ENCODE data around the gene HERC6.

Gene HERC6

GRCh38 chr4:88411491-88412096 lies 32.9 kb downstream of the HERC6 start:
- Histone ChIP-seq H3K4me1 (ENCODE audit: control insufficient read depth, insufficient read depth, low read length) (no peaks in the 10 kb centered on the region), H3K27ac (ENCODE audit: extremely low read depth, low read depth, low read length) (no peak overlapping the region), H3K36me3 (ENCODE audit: control insufficient read depth in 2 of 2, insufficient read depth in 1 of 2, low read length in 2 of 2) (peaks cover 0 to 5% of the 10 kb centered on the region in 2 experiments; a peak in 1 of 3 replicates), H3K4me3 (ENCODE audit: low read depth, low read length) (no peak overlapping the region), H3K9me3 (ENCODE audit: control insufficient read depth, insufficient read depth, low read depth, low read length) (no peaks in the 10 kb centered on the region)
- no peak for TF ChIP-seq ATF2 (tag by site-specific recombination; IDR thresholded peaks at IDR 0.05; ENCODE audit: low read depth)
- TF ChIP-seq ZNF426 (tag by site-specific recombination; IDR thresholded peaks at IDR 0.05): no peak
- ChIA-PET POLR2A (no interaction called here), CTCF (interaction anchor here (1.7 kb wide), 1 partner anchor 104 kb away, joined by 3 read pairs; no protein-coding TSS in a partner anchor)

- ChIA-PET CTCF (no interaction called here), POLR2A (no interaction called here)
- no peak overlapping the region for H3K27ac ChIP-seq (ENCODE audit: extremely low read depth, low read depth, low read length)
- H3K4me3 ChIP-seq (ENCODE audit: low read depth, low read length): no peak overlapping the region
- TF ChIP-seq ZNF510 (tag by site-specific recombination; IDR thresholded peaks at IDR 0.05; ENCODE audit: insufficient replicate concordance): no peak
- no peak for TF ChIP-seq ZNF274 (IDR thresholded peaks at IDR 0.05; ENCODE audit: low read length)
- TF ChIP-seq ZNF274 (tag by site-specific recombination; IDR thresholded peaks at IDR 0.05; ENCODE audit: borderline replicate concordance): no peak
- TF ChIP-seq ZNF670 (tag by site-specific recombination; IDR thresholded peaks at IDR 0.05; ENCODE audit: low read depth): no peak
- no peak for TF ChIP-seq ZNF214 (tag by site-specific recombination; IDR thresholded peaks at IDR 0.05; ENCODE audit: borderline replicate concordance)
- no peak for TF ChIP-seq PRDM2 (tag by site-specific recombination; IDR thresholded peaks at IDR 0.05; ENCODE audit: borderline replicate concordance)
- TF ChIP-seq PRDM6 (tag by site-specific recombination; IDR thresholded peaks at IDR 0.05): no peak
- no peak for TF ChIP-seq GLI4 (tag by site-specific recombination; IDR thresholded peaks at IDR 0.05)
- TF ChIP-seq ZNF701 (tag by site-specific recombination; IDR thresholded peaks at IDR 0.05): no peak
- TF ChIP-seq ZBTB17 (tag by site-specific recombination; IDR thresholded peaks at IDR 0.05): no peak
- no peak for TF ChIP-seq ZSCAN4 (tag by site-specific recombination; IDR thresholded peaks at IDR 0.05)
- TF ChIP-seq SALL2 (tag by site-specific recombination; IDR thresholded peaks at IDR 0.05; ENCODE audit: borderline replicate concordance): no peak
- no peak for TF ChIP-seq ZNF140 (tag by site-specific recombination; IDR thresholded peaks at IDR 0.05)
- TF ChIP-seq ZFP69B (tag by site-specific recombination; IDR thresholded peaks at IDR 0.05): no peak
- no peak for TF ChIP-seq ZNF558 (tag by site-specific recombination; IDR thresholded peaks at IDR 0.05)
- no peak for TF ChIP-seq ZNF488 (tag by site-specific recombination; IDR thresholded peaks at IDR 0.05)
- no peak for TF ChIP-seq ZNF10 (tag by site-specific recombination; IDR thresholded peaks at IDR 0.05)
- no peak for TF ChIP-seq GLI2 (tag by site-specific recombination; IDR thresholded peaks at IDR 0.05; ENCODE audit: borderline replicate concordance, low read depth)
- no peak for TF ChIP-seq ZNF600 (tag by site-specific recombination; IDR thresholded peaks at IDR 0.05)
- no peak for TF ChIP-seq ZNF776 (tag by site-specific recombination; IDR thresholded peaks at IDR 0.05; ENCODE audit: borderline replicate concordance)
- no peak for TF ChIP-seq MYNN (tag by site-specific recombination; IDR thresholded peaks at IDR 0.05; ENCODE audit: borderline replicate concordance)
- no peaks in the 10 kb centered on the region for H3K4me1 ChIP-seq (ENCODE audit: control insufficient read depth, insufficient read depth, low read length)
- H3K36me3 ChIP-seq (ENCODE audit: control insufficient read depth in 2 of 2, insufficient read depth in 1 of 2, low read length in 2 of 2): peaks cover 0 to 9% of the 10 kb centered on the region in 2 experiments; a peak in 1 of 3 replicates
- H3K9me3 ChIP-seq (ENCODE audit: control insufficient read depth, insufficient read depth, low read depth, low read length): no peaks in the 10 kb centered on the region
These were observed 35.1 kb downstream of the HERC6 start for GRCh38 chr4:88413801-88414200.

All from HEK293 (cell line).